GM19043 (cell line): ENCODE measurements around the gene ADARB1.

Experiments
- ATAC-seq: cut with Tn5 transposase; IDR thresholded peaks from one replicate; pipeline ENCODE4 v1.9.1; 2021; ENCODE audit warnings: low read depth; ENCODE audit not compliant: unreplicated experiment

ADARB1 gene

GRCh38 chr21:45187646-45188045 is 113.3 kb downstream of the ADARB1 start:
- no peak for ATAC-seq

GRCh38 chr21:45190013-45190412 is 115.6 kb downstream of the ADARB1 start:
- ATAC-seq, result no peak

DNA sequence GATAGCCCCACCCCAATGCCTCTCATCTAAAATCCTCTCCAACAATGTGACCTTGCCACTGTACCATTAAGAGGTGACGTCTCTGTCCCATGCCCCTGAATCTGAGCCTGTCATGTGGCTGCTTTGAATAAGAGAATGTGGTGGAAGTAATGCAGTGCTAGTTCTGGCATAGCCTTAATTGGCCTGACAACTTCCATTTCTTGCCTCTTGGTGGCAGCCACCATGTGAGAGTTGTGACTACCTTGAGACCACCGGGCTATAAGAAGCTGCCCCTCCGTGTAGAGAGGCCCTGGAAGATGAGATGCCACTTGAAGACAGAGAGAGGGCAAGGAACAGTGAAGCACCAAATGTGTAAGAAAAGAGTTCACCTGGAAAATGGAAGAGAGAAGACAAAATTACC is 118.0 kb downstream of the ADARB1 start:
- no peak for ATAC-seq

DNA sequence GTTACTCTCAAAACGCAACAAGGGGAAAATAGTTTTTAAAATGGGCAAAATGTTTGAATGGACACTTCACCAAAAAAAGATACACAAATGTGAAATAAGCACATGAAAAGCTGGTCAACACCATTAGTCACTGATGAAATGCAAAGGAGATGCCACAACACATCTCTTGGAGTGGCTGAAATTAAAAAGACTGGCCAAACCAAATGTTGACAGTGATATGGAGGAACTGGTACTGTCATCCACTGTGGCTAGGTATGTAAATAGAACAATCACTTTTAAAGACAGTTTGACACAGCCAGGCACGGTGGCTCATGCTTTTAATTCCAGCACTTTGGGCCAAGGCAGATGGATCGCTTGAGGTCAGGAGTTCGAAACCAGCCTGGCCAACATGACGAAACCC is 122.2 kb downstream of the ADARB1 start:
- ATAC-seq, result no peak

GRCh38 chr21:45199201-45199600 is 124.8 kb downstream of the ADARB1 start:
- no peak for ATAC-seq

GRCh38 chr21:45200031-45200430 is 125.7 kb downstream of the ADARB1 start:
- no peak for ATAC-seq

- no peak for ATAC-seq
These were observed 126.4 kb downstream of the ADARB1 start for GRCh38 chr21:45200581-45201296.

- ATAC-seq, result no peak
These were observed 128.0 kb downstream of the ADARB1 start for GRCh38 chr21:45202344-45202743.

DNA sequence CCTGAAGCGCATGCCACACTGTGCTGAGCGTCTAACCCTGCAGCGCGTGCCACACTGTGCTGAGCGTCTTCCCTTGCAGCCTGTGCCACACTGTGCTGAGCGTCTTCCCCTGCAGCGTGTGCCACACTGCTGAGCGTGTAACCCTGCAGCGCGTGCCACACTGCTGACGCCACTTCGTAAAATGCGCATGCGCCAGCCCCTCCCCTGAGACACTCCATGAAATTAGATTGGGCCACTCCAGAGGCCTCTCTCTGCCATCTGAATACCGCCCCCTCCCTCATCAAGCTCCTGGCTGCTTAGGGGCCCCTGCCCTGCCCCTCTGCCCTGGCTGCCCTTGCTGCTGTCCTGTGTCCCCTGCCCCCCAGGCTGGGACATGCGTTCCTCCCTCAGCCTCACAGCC is 128.5 kb downstream of the ADARB1 start:
- ATAC-seq, result no peak

GRCh38 chr21:45203983-45204382 is 129.6 kb downstream of the ADARB1 start:
- no peak for ATAC-seq

DNA sequence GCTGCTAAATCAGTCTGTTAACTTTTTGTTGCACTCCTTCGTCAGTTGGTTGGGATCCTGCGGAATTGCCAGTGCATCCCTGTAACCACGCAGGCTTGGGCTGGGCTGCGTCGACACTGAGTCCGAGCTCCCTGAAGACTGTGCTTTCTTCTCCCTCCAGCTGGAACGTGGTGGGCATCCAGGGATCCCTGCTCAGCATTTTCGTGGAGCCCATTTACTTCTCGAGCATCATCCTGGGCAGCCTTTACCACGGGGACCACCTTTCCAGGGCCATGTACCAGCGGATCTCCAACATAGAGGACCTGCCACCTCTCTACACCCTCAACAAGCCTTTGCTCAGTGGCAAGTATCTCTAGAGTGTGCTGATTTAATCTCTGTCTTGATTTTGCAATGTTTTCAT is 130.0 kb downstream of the ADARB1 start:
- ATAC-seq, result no peak

GRCh38 chr21:45207839-45208626 is 133.7 kb downstream of the ADARB1 start:
- ATAC-seq, result no peak

GRCh38 chr21:45208627-45208951 is 134.2 kb downstream of the ADARB1 start:
- no peak for ATAC-seq

GRCh38 chr21:45209046-45209445 is 134.7 kb downstream of the ADARB1 start:
- ATAC-seq, result no peak

DNA sequence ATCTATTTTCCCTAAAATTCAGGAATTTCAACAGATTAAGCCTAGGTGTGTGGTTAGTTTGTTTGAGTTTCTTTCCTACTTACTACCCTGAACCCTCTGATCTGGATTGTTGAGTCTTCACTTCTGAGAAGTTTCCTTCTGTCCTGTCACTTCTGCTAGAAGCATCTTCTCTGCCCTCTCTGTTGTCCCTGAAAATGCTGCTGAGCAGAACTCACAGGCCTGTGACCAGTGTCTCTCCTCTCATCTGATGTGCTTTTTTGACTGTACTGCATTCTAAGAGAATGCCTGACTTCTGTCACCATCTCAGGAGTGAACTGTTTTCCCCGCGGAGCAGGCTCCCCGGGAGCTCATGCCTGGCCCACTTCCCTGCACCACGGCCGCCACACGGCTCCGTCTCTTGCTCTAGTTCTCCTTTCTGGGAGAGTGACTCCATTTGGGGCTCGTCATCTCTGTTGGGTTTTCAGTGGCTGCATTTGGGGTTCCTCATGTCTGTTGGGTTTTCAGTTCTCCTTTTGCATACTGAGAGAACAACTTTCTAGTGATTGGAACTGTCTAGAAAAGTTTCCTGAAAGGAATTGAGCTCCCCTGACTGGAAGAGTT is 135.4 kb downstream of the ADARB1 start:
- ATAC-seq, result no peak

DNA sequence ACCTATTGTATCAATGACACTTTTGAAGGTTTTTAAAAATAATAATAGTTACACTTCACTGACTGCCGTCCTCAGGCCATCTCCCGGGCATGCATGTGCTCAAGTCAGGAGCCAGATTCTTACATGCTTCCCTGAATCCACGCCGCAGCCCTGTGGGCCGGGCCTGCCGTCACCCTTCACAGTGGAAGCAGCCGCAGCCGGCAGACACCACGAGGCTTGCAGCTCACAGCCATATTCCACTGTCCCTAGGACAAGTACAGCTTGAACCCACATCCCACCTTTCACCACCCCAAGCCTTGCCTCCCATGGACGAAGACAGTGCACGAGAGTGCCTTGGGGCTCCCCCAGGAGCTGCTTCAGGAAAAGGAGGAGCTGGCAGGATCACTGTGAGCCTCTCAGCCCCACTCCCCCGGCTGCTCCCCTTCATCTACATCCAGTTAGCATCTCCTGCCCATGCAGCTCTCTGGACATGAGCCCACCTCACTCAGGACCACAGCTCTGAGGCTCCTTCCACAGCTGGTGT is 136.1 kb downstream of the ADARB1 start:
- no peak for ATAC-seq

DNA sequence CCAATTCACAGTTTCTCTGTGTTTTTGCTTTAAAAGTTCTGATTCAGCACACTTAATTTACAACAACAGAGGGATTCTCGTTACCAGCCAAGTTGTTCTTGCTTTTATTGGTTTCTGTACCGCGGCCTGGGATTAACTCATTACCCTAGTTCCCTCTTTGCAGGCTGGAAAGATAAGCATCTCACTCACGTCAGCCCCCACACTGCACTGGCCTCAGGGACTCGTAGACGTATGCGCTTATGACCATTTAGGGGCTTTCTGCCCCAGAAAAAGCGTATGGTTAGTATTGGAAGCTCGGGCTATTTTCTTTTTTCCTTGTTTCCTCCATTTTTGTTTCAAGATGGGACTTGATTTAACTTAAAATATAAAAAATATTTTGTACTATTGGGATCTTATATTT is 137.3 kb downstream of the ADARB1 start:
- no peak for ATAC-seq

GRCh38 chr21:45213392-45213791 is 139.0 kb downstream of the ADARB1 start:
- ATAC-seq, result no peak

DNA sequence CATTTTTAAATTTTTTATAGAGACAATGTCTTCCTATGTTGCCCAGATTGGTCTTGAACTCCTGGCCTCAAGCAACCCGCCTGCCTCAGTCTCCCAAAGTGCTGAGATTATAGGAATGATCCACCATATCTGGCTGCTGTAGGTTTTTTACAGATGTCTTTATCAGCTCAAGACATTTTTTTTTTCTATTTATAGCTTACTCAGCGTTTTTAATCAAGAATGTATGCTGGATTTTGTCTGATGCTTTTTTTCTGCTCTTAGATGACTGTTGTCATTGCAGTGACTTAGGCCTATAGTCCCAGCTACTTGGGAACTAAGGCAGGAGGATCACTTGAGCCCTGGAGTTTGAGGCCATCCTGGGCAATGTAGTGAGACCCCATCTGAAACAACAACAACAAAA is 140.8 kb downstream of the ADARB1 start:
- no peak for ATAC-seq

- ATAC-seq, result no peak
These were observed 142.6 kb downstream of the ADARB1 start for GRCh38 chr21:45217010-45217409.

DNA sequence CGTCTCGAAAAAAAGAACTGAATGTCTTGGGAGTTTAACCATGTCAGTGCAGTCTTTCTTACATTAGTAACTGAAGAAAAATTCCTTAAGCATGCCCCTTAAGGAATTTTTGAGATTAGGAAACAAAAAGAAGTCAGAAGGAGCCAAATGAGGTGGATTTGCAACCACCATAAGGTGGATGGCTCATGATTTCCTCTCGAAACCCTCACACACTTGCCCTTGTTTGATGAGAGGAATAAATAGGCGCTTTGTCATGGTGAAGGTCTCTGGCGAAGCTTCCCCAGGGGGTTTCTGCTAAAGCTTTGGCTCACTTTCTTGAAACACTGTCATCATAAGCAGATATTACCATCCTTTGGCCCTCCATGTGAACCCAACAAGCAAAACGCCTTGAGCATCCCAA is 145.1 kb downstream of the ADARB1 start:
- ATAC-seq, result no peak

DNA sequence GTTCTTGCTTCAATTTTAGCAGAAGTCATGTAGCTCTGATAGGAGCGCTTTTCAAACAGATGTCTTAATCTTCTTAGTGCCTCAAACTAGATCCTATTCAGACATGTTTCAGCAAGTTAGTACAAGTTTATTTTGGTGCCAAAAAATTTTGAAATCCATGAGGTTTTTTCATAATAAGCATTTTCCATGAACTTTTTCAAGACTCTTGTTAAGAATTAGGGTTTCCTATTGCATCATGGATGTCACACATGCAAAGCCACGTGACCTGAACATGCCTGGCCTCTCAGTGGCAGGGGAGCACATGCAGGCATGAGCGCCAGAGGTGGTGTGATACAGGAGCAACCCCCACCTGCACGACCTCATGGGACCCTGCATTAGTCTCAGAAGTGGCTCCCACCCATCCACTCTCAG is 145.7 kb downstream of the ADARB1 start:
- no peak for ATAC-seq
